Measurements from ENCODE around the gene MYOF. TPM values are rescaled to one million over a fixed set of nuclear protein-coding genes. Genes with fewer than 3 reads are reported as not detected.
A peak's percentile ranks its signal among the peaks of the same experiment; 100 is the strongest.
"Not testable (repeated sequence)": the region's sequence is repeated elsewhere in the genome, so short reads cannot be mapped to it uniquely, and the experiment has no call there.

The MYOF gene
- total RNA-seq, 1 donor from 2014 or later, result 3.6 TPM

GRCh38 chr10:93336678-93337077, 145.5 kb downstream of the MYOF start:
- DNase-seq, result no peak

GRCh38 chr10:93336110-93336509, 146.0 kb downstream of the MYOF start:
- DNase-seq, result no peak

GRCh38 chr10:93334901-93335327, 147.2 kb downstream of the MYOF start:
- DNase-seq, result no peak

- DNase-seq, result no peak
Observed at GRCh38 chr10:93334181-93334580, 148.0 kb downstream of the MYOF start.

- no peak for DNase-seq
Observed at GRCh38 chr10:93333278-93333978, 148.7 kb downstream of the MYOF start.

- DNase-seq, result no peak
Observed at GRCh38 chr10:93330824-93331223, 151.3 kb downstream of the MYOF start.

GRCh38 chr10:93319896-93320295, 162.2 kb downstream of the MYOF start:
- DNase-seq, result no peak

- no peak for DNase-seq
Observed at GRCh38 chr10:93319096-93319495, 163.0 kb downstream of the MYOF start.

- no peak for DNase-seq
Observed at GRCh38 chr10:93315246-93315645, 166.9 kb downstream of the MYOF start.

GRCh38 chr10:93314656-93315055, 167.5 kb downstream of the MYOF start:
- not testable (repeated sequence) for DNase-seq

- DNase-seq, result no peak
Observed at GRCh38 chr10:93313798-93314197, 168.3 kb downstream of the MYOF start.

GRCh38 chr10:93309062-93309461, 173.1 kb downstream of the MYOF start:
- no peak for DNase-seq

- no peak for DNase-seq
Observed at GRCh38 chr10:93305122-93305521, 177.0 kb downstream of the MYOF start.

- no peak for DNase-seq
Observed at GRCh38 chr10:93300981-93301380, 181.2 kb downstream of the MYOF start.

GRCh38 chr10:93300288-93300917, 181.7 kb downstream of the MYOF start:
- DNase-seq, result no peak

GRCh38 chr10:93299606-93300287, 182.4 kb downstream of the MYOF start:
- DNase-seq, result no peak

- no peak for DNase-seq
Observed at GRCh38 chr10:93299195-93299594, 182.9 kb downstream of the MYOF start.

GRCh38 chr10:93296151-93296550, 186.0 kb downstream of the MYOF start:
- no peak for DNase-seq

GRCh38 chr10:93293999-93294398, 188.1 kb downstream of the MYOF start:
- no peak for DNase-seq

- DNase-seq, result no peak
Observed at GRCh38 chr10:93290661-93291354, 191.3 kb downstream of the MYOF start.

- DNase-seq, result peak; percentile 20
Observed at GRCh38 chr10:93288679-93289634, 193.2 kb downstream of the MYOF start.

GRCh38 chr10:93287775-93288174, 194.4 kb downstream of the MYOF start:
- DNase-seq, result no peak

Measured in occipital lobe (tissue), 2 donors.